Right lobe of liver (tissue), 4 donors: ENCODE measurements around the gene CDK8.

Experiments used
- POLR2A ChIP-seq: fragments of 450-650 bp; IDR thresholded peaks from one replicate; pipeline ENCODE4 v1.6.1; 2017; ENCODE audit warnings: antibody characterized with exemption, mild to moderate bottlenecking
- TF ChIP-seq, protein P1 (sequence below), 4 donors: fragments of 200-600 bp in 3 of 4; fragments of 450-650 bp in 1 of 4; IDR thresholded peaks; one replicate each; pipeline versions ENCODE4 v1.5.1 to v1.8.0; 2016 to 2022; ENCODE audit warnings: antibody characterized with exemption in 4 of 4, mild to moderate bottlenecking in 2 of 4
- donor health status: DM: no; HTN: no; CAD: no.
- donor health status: DM: no; HTN: no; CAD: no.
- donor health status: DM: no; HTN: yes; CAD: no.

DNA sequence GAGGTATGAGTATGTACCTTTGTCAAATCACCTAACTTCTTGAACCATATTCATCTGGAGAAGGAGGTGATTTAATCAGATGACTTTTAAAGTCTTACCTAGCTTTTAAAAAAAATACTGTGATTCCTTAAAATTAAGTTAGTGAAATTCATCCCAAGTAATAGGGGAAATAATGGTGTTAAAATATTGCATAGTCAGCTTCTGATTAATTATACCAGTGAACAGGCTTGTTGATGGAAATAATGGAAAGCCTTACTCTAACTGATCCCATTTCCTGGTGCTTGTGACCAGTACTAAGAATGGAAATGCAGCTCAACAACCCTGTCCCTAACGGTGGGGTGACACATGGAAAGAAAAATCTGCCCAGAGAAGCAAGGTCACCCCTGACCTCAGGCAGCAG is 130.7 kb downstream of the CDK8 start:
- TF ChIP-seq, protein P1, sequence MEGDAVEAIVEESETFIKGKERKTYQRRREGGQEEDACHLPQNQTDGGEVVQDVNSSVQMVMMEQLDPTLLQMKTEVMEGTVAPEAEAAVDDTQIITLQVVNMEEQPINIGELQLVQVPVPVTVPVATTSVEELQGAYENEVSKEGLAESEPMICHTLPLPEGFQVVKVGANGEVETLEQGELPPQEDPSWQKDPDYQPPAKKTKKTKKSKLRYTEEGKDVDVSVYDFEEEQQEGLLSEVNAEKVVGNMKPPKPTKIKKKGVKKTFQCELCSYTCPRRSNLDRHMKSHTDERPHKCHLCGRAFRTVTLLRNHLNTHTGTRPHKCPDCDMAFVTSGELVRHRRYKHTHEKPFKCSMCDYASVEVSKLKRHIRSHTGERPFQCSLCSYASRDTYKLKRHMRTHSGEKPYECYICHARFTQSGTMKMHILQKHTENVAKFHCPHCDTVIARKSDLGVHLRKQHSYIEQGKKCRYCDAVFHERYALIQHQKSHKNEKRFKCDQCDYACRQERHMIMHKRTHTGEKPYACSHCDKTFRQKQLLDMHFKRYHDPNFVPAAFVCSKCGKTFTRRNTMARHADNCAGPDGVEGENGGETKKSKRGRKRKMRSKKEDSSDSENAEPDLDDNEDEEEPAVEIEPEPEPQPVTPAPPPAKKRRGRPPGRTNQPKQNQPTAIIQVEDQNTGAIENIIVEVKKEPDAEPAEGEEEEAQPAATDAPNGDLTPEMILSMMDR (IDR thresholded peaks at IDR 0.05): no peak
- no peak for TF ChIP-seq POLR2A
